HG02938 (cell line): ENCODE measurements around the gene IZUMO1R.
"Not testable (repeated sequence)": the region's sequence is repeated elsewhere in the genome, so short reads cannot be mapped to it uniquely, and the experiment has no call there.

Experiments used
- ATAC-seq: cut with Tn5 transposase; IDR thresholded peaks from one replicate; pipeline ENCODE4 v1.9.1; 2021; ENCODE audit warnings: mild to moderate bottlenecking, moderate library complexity; ENCODE audit not compliant: unreplicated experiment

IZUMO1R gene

DNA sequence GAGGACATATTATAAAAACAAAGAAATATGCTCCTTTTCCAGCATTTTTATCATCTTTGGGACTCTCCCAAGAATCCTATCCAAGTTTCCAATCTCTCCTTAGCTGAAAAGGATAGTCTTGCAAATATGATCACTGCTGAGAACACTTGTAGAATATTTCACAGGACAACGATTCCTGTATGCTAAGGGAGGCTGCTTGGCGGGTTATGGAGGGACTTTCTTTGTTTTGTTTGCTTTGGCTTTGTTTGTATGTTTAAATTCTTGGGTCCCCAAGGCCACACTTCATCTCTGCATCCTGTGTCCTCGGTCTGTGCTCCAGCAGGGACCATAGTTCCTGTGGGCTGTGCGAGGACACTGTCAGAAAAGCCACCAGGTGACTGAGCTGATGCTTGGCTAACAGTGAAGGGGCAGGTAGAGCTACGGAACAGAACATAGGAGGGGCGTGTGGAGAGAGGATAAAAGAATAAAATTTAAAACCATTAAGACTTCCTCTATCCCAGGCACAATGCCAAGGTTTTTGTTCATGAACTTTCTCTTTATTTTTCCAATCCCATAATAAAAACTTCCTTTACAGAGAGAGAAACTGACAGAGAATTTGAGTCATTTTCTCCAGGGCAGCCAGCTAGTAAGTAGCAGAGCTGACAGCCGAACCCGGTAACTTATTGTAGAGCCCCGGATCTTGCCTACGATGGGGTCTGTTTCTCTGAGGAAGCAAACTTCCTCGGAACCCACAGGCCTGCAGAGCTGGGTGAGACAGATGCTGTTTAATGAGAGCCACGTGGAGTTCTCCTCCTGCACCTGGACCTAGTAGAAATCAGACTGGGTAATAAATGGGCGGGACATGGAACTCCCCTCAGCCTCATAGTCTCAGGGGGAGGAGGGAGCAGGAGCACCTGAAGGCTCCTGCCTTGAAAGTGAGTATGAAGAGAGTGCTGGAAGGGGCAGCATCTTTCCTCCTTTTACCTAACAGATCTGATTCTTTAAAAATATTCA is at the start of gene IZUMO1R:
TSS of gene IZUMO1R (plus strand) at position 615 of the 993 bp plus-strand sequence. CDS start 1,057 bp downstream, outside the sequence.
- ATAC-seq: no peak

DNA sequence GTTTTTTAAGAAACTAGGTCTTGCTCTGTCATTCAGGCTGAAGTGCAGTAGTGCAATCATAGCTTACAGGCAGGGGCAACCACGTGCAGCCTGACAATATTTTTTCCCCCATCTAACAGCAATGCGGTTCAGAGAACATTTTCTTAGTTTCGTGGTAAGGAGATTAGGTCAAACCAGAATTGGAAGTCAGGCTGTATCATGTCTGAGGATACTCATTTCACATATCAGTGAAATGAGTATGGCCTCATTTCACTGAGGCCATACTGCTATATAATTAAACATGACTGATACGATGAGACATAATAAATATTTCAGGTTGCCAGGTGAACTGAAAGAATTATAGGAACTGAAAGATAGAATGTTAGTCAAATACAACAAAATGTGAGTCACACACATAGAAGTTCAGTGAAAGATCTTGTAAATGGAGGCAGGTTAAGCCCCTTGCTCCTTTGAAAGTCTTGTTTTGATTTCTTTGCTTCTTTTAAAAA is 32.5 kb upstream of the IZUMO1R start:
- ATAC-seq: peak; percentile 92

DNA sequence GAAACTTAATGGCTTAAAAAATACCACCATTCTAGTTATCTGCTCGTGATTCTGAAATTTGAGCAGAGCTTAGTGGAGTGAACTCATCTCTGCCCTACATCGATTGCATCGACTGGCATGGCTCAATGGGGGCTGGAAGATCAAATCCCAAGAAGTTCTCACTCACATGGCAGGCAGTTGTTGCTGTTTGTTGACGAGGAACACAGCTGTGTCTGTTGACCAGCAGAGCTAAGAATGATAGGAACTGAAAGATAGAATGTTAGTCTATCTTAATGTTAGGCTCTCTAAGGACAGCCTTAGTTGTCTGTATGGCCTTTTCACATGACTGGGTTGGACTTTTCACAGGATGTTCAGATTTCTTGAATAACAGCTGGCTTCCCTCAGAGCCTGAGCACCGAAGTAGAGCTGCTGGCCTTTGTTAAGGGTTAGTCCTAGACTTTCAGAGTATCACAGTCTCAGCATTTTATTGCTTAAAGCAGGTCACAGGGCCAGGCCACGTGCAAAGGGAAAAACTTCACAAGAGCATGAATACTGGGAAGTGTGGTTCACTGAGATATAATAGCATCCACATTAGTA is 31.6 kb upstream of the IZUMO1R start:
- ATAC-seq: peak; percentile 38

DNA sequence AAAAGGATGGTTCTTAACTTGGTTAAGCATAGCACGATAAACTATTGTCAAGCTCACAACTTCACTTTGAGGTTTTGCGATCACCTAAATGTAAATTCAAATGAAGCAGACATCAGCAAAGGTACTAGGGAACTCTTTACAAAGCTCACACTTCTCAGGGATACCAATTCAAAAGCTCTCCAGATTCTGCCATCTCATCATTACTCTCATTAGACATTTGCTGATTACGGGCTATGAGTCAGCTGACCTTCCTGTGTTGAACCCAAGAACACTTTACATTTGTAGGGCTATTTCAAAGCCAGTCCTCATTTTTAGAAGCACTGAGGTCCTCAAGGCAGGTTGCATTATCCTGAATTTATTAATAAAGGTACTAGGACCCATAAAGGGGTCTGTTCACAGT is 28.4 kb upstream of the IZUMO1R start:
- ATAC-seq: no peak

DNA sequence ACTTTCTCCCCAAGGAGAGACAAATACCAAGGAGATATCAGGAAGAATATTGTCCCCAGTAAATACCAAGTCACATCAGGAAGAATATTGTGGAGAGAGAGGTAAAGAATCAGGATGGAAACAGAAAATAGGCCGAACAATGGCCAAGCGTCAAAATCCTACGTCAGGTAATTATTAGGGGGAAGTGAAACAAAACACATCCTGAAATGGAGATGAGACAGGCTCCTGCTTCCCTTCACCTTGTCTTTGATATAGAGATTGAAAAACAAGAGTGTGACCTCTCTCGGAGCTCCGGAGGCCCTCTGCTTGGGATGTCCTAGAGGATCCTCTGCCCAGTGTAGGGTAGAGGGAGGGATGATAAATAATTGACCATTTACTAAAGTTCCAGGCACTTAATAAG is 27.4 kb upstream of the IZUMO1R start:
- ATAC-seq: no peak

DNA sequence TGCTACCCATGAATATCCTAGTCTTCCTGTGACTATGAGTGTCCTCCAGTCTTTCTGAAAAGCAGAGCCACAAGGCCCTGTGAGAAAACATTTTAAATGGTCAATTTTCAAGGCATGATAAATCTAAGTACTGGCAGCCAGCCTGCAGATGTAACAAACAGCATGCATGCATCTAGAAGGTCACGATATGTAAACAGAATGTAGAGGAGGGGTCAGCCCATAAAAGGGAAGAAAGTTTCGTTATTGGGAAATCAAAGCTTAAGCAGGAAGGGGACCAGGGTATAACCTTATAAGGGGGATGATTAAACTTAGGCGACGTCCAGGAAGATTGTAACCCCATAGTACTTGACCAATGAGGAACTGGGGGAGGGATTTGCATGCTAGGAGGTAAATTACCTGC is 26.2 kb upstream of the IZUMO1R start:
- ATAC-seq: not testable (repeated sequence)

DNA sequence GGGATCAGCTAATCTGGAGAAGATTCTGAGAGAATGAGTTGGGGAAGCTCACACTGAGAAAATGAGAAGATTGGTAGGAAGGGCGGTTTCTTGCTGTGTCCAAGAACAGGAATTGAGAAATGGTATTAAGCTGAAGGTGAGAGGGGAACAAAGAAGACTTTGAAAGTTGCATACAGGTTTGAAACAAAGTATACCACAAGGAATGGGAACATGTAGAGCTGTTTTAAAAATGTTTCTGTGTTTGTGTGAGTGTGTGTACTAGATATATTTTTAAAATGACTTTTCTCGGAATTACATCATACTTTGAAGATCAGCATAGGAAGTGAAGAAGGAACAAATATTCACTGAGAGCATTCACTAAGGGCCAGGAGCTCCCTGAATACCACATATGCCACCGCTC is 24.4 kb upstream of the IZUMO1R start:
- ATAC-seq: no peak

DNA sequence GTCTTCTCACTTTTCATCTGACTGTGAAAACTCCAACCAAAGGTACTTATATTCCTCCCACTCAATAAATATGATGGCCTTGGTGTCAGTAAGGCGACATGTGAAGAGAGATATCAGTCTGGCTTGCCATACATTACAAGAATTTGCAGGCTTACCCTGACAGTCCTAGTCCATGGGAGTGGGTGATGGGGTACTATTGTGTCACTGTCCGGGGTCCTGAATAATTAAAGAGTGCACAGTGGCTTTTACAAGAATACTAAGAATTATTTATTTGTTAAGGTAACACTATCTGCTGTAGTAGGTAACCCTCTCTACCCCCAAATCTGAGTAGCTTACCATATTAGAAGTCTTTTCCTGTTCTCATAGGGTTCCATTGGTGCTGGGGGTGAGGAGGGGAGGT is 23.1 kb upstream of the IZUMO1R start:
- no peak for ATAC-seq

DNA sequence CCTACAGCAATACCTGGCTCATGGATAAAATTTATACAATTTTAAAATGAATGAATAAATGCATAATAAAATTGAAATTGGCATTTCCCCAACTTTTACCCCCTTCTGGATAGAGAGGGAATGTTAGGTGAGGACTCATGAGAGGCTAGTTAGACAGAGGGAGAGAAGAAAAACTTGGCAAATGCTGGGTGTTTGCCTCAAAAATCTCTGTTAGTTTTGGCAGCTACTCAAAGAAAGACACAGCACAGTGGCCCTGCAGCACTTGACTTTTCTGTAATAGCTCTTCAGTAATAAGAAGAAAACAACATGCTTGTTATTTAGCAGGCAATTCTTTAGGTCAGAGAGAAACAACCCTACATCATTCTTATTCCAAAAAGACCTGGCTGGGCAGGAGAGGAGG is 20.7 kb upstream of the IZUMO1R start:
- ATAC-seq: no peak

DNA sequence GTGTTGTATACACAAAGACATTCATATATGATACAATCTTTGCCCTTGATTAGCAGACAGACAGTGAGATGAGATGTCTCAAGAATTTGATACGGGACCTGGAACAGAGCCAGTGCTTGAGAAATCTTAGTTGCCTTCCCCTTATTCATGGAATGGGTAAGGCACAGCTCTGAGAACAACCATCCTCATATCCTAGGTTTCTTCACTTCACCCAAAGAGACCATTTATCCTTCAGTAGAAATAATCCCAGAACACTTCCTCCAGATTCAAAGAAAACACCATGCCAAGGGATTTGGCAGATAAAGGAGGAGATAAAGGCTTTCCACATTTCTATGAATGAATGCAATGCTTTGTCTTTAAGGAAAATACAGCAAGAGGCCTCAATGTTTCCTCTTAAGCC is 8.8 kb upstream of the IZUMO1R start:
- ATAC-seq: no peak

DNA sequence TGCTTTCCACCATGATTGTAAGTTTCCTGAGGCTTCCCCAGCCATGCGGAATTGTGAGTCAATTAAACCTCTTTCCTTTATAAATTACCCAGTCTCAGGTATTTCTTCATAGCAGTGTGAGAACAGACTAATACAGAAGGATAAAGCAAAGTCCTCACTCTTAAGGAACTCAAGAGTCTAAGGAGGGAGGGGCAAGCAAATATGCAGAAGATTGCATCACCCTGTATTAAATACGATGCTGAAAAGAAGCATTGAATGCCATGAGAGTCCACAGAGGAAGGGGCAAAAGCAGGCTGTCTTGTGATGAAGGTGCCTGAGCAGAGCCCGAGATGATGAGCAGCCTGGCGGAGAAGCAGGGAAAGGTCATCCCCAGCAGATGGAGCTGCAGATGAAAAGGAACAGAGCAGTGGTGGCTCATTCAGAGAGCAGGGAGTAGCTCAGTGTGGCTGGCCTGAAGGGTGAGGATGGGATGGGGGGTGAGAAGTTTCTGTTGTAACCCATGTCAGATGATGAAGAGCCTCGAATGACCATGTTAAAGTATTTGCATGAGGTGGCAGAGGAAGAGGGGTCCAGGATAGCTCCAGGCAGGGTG is 6.3 kb upstream of the IZUMO1R start:
- ATAC-seq: no peak

DNA sequence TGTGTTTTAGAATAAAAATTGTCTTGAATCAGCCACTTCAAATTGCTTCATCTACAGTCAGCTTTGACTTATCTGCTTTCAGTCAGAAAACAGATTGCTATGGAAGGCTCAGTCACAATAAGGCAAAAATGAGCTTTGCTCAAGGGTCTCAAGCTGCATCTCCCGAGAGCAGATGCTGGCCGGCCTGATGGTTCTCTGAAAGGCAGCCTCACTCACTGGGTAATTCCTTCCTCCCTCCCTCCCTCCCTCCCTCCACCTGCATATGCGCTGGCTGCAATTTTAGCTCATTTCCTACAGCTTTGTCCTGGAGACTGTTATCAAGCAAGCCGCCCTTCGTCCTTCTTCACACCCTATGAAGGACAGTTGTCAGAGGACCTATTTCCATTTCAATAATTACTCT is 1.6 kb upstream of the IZUMO1R start:
- ATAC-seq: no peak

DNA sequence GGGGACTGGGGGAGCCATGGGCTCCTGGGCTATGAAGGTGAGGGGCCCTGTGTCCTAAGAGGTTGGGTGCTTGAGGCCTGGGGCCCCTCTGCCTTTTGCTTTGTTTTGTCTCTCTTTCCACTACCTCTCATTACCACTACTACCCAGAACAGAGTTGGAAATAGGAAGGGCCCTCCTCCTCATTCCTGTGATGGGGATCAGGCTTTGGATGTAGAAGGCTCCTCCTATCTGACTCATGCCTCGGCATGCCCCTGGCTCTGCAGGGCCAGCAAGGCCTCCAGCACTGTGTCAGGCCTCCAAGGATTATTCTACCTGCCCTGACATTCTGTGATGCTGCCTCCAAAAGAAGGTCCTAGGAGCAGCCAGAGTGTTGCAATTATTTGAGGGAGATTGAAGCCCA is 766 bp downstream of the IZUMO1R start:
- no peak for ATAC-seq

DNA sequence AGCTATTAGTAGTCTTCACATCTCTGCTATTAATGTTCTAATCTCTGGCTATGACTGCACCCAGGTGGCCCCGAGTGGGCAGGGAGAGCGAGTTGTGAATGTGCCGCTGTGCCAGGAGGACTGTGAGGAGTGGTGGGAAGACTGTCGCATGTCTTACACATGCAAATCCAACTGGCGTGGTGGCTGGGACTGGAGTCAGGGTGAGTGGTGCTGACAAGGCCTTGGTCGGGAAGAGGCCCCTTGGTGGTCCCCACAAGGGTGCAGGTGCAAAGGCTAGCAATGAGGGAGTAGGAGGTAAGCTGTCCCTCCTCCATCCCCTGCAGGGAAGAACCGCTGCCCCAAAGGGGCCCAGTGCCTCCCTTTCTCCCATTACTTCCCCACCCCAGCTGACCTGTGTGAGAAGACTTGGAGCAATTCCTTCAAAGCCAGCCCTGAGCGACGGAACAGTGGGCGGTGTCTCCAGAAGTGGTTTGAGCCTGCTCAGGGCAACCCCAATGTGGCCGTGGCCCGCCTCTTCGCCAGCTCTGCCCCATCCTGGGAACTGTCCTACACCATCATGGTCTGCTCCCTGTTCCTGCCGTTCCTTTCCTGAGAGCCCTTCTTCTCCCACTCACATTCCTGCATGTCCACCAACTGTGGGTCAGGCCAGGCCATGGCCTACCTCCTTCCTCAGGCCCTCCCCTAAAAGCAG is 2.9 kb downstream of the IZUMO1R start:
- no peak for ATAC-seq

DNA sequence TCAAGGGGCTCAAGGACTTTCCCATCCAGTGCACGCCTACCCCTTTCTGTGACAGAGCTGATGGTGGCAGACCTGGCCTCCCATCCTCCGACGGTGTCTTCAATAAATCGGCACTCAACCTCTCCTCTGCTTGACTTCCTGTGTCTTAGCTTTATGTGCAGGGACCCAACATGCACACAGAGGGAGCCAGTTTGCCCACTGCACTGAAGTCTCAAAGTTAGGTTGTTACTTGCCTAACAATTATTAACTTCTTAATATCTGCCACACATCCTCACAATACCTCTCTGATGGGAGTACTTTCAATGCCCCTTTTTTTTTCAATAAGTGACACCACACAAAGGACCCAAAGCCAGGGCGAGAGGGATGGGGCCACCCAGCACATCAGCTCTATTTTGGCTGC is 3.6 kb downstream of the IZUMO1R start:
- no peak for ATAC-seq

DNA sequence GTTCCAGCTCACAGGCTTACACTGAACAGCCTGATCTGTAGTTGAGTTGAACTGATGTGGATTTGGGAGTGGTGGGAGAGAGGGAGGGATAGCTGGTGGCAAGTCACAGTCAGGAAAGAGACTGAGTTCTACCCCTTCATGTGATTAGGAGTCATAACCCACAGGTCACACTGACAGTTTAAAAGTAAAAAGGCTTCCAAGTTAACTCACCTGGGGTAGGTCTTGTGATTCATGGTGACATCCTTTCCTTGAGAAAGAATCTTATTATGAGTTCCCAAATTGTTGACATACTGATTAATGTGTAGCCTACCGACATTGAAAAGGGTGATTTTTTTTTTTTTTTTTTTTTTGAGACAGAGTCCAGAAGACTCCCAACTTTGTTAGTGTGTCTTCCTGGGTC is 5.4 kb downstream of the IZUMO1R start:
- ATAC-seq: no peak

DNA sequence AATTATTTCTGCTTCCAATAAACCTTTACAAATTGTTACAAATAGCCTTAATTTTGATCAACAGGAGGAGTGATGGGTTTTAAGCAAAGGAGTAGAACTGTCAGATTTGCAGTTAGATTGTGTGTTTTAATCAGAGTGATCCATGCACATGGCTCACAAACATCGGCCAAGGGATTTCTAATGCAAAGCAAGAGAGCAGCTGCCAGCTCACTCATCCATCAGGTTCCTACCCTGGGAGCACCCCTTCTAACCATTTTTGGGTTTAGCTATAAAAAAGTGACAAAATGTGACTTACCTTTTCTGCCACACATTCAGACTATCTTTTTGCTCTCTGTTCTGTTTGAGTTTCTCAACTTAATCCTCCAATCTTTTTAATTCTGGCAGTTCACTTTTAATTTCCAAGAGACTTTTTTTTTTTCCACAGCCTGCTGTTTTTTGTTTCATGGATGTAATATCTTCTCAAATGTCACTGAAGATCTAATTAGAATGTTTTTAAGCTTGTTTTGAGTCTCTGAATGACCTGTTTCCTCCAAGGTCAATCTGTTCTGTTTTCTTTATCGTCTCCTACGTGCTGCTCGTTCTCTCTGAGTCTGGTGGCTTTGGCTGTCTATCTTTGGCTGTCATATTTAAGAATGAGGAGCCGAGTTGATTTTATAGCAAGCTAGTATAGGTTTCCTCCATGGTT is 6.0 kb downstream of the IZUMO1R start:
- no peak for ATAC-seq

DNA sequence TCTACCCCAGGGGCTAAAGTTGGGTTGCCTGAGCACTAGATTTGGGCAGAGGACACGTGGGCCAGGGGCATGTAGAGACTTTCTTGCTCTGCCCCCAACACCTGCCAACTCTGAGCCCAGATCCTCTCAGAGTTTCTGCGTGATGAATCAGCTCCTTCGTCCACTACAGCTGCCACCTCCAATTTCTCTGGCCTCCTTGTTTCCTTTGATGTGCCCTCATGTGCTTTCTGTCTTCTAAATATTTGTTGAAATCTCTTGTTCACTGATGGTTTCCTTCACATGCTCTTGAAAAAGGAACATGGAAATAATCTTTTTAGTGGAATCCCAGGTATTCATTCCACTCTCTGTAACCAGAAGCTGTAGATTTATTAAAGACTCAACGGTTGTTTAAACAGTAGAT is 8.0 kb downstream of the IZUMO1R start:
- no peak for ATAC-seq

DNA sequence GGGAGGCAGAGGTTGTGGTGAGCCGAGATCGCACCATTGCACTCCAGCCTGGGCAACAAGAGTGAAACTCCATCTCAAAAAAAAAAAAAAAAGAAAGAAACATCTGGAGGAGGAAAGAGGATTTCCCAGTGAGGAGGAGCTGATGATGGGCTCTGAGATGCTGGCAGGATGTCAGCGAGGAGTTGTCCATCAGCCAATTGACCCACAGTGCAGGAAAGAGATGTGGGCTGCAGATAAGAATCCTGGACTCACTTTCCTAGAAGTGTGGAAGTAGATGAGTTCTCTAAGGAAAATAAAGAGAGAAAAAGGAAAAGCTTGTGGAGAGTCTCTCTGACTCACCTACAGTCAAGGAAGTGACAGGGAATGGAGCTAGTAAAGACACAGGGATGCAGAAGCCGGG is 9.7 kb downstream of the IZUMO1R start:
- no peak for ATAC-seq

DNA sequence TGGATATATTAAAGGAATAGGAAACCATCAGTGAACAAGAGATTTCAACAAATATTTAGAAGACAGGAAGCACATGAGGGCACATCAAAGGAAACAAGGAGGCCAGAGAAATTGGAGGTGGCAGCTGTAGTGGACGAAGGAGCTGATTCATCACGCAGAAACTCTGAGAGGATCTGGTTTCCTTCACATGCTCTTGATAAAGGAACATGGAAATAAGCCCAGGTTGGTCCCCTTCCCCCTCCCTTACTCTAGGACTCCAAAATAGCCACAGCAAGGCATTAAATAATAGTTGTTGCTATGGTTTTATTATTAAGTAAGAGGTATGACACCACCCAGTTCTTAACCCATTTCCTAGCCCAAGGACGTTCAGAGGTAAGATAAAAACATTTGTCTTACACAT is 11.3 kb downstream of the IZUMO1R start:
- no peak for ATAC-seq

DNA sequence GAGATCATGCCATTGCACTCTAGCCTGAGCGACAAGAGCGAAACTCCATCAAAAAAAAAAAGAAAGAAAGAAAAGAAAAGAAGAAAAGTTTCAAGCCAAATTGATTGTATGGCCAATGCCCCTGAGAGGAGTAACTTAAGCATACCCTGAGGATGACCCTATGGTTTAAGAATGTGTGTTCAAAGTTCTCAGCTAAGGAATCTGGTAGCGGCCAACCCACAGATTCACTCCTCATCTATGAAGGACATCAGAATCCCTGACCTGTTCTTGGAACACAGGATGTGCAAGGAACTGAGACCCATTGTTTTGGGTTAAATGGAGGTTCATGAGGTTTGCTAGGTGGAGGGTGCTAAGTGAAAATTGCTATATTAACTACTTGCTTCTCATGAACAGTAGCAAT is 18.1 kb downstream of the IZUMO1R start:
- ATAC-seq: no peak
